ENCODE measurements around the gene RRP1B. TPM values are rescaled to one million over a fixed set of nuclear protein-coding genes. Genes with fewer than 3 reads are reported as not detected.

Gene RRP1B
- total and polyA plus RNA-seq, 9 of the 15 experiments (the other 6 are each of a cell fraction or from before 2014, with no cell fraction given), result 6.8 to 66.6 (median 41.9) TPM

DNA sequence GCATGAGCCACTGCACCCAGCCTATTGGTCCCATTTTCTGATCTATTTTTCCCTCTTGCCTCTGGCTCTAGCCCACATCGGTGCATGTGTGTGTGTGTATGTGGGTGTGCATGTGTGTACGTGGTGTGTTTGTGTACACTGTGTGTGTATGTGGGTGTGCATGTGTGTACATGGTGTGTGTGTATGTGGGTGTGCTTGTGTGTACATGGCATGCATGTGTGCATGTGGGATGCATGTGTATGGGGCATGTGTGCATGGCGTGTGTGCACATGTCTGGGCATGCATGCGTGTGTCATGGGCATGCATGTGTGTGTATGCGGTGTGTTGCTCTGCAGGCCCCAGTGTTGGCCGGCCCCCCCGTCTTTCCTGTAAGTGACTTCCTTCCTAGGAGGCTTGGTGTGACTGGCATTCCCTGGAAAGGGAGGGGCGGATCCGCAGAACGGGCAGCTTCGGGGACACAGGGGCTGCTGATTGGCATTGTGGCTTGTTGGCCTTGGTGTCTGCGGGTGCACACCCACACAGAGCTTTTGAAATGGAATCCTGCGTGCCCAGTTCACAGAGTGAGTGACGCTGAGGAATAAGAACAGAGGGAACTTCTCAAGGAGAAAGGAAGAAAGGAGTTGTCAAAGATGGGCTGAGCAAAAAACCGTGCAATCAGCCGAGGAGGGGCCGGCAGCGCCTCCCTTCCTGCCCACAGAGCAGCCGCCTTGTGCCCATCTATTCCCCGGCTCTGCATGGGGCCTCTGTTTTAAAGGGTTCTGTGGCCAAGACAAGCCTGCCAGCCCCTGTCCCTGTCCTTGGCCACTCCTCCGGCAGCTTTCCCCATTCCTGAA, 67.5 kb downstream of the RRP1B start:
- no peak overlapping the region for H3K4me3 ChIP-seq
- ATAC-seq, result no peak
- in situ Hi-C loops (cut with MboI) (no loop called here), intact Hi-C loops (cut with micrococcal nuclease) (loop anchor here (5.0 kb wide), 1 partner anchor 65 kb away; no protein-coding TSS in a partner anchor)
- no peak overlapping the region for H2AFZ ChIP-seq (ENCODE audit: low read depth, low read length)
- H4K20me1 ChIP-seq (replicated peaks; ENCODE audit: control insufficient read depth, insufficient read depth, low read length), result peaks cover 13% of the 10 kb centered on the region
- H3K9me3 ChIP-seq (replicated peaks; ENCODE audit: control insufficient read depth, insufficient read depth, low read depth, low read length), result no peaks in the 10 kb centered on the region
- H3K27me3 ChIP-seq (ENCODE audit: control insufficient read depth in 2 of 2, insufficient read depth in 2 of 2, low read length in 2 of 2), result no peaks in the 10 kb centered on the region
- no peak overlapping the region for H3K4me2 ChIP-seq (ENCODE audit: insufficient read depth, low read length)
- H3K79me2 ChIP-seq (ENCODE audit: control insufficient read depth, insufficient read depth, low read length), result peaks cover 92% of the 10 kb centered on the region
- H3K36me3 ChIP-seq (ENCODE audit: control insufficient read depth, insufficient read depth, low read length), result peaks cover 63% of the 10 kb centered on the region
- H3K9ac ChIP-seq (ENCODE audit: insufficient read depth in 1 of 2, low read depth in 2 of 2, low read length in 2 of 2), result peak overlapping the region in 1 of 2 experiments; percentile 95; a peak in 2 of 4 replicates
- CTCF ChIA-PET (ENCODE audit: low intra/inter-chr PET ratio), result no interaction called here
- H3K9me1 ChIP-seq (ENCODE audit: control insufficient read depth, insufficient read depth, low read length), result peaks cover 6% of the 10 kb centered on the region
- BruUV-seq (replicated peaks), result no TSS peak
- peak; percentile 35 for FAIRE-seq
- DNase-seq (ENCODE audit: extremely low read depth in 1 of 4, low spot score in 3 of 4), result no peak
- WGBS (ENCODE audit: insufficient coverage, low coverage, missing lambda C conversion rate), result 89% methylated on average over 19 of the region's 21 CpGs
- H3K27ac ChIP-seq (ENCODE audit: extremely low read depth, low read depth, low read length), result peak overlapping the region; percentile 79; the same call in 2 of the 3 replicates
- peaks cover 27 to 58% of the 10 kb centered on the region in 2 experiments for H3K4me1 ChIP-seq (replicated peaks in 1 of 2; ENCODE audit: control insufficient read depth in 2 of 2, insufficient read depth in 2 of 2, low read length in 2 of 2)
- POLR2A ChIA-PET, result interaction anchor here (0.5 to 2.7 kb wide), 6 partner anchors 7 to 262 kb away, joined by 3 to 26 read pairs (median 12); no protein-coding TSS in a partner anchor
- TF ChIP-seq, protein P1, sequence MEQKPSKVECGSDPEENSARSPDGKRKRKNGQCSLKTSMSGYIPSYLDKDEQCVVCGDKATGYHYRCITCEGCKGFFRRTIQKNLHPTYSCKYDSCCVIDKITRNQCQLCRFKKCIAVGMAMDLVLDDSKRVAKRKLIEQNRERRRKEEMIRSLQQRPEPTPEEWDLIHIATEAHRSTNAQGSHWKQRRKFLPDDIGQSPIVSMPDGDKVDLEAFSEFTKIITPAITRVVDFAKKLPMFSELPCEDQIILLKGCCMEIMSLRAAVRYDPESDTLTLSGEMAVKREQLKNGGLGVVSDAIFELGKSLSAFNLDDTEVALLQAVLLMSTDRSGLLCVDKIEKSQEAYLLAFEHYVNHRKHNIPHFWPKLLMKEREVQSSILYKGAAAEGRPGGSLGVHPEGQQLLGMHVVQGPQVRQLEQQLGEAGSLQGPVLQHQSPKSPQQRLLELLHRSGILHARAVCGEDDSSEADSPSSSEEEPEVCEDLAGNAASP (IDR thresholded peaks at IDR 0.05), result no peak
- TF ChIP-seq, protein P2, sequence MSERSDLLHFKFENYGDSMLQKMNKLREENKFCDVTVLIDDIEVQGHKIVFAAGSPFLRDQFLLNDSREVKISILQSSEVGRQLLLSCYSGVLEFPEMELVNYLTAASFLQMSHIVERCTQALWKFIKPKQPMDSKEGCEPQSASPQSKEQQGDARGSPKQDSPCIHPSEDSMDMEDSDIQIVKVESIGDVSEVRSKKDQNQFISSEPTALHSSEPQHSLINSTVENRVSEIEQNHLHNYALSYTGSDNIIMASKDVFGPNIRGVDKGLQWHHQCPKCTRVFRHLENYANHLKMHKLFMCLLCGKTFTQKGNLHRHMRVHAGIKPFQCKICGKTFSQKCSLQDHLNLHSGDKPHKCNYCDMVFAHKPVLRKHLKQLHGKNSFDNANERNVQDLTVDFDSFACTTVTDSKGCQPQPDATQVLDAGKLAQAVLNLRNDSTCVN (CRISPR knock-in tag; IDR thresholded peaks at IDR 0.05), result peak; percentile 21; the same call in 1 of the 2 replicates
- TF ChIP-seq, protein P3, sequence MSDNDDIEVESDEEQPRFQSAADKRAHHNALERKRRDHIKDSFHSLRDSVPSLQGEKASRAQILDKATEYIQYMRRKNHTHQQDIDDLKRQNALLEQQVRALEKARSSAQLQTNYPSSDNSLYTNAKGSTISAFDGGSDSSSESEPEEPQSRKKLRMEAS (CRISPR knock-in tag; IDR thresholded peaks at IDR 0.05), result peak; percentile 57; the same call in 1 of the 2 replicates
- TF ChIP-seq ZNF561 (CRISPR knock-in tag; conservative IDR thresholded peaks at IDR 0.05) (no peak), MTA1 (IDR thresholded peaks at IDR 0.05; ENCODE audit: borderline replicate concordance) (no peak), TARDBP (IDR thresholded peaks at IDR 0.05) (0 out of 2 replicates have a peak, but pooled peaks have one; percentile 78), GATAD2B (IDR thresholded peaks at IDR 0.05; ENCODE audit: borderline replicate concordance) (no peak), MAFK (IDR thresholded peaks at IDR 0.05; ENCODE audit: low read length) (no peak), ARID2 (IDR thresholded peaks at IDR 0.05) (peak; percentile 89), ZNF140 (CRISPR knock-in tag; IDR thresholded peaks at IDR 0.05) (no peak), TEAD1 (CRISPR knock-in tag; IDR thresholded peaks at IDR 0.05) (0 out of 4 replicates have a peak, but pooled peaks of 1 of the 2 experiments have one; percentile 51), ZNF224 (CRISPR knock-in tag; IDR thresholded peaks at IDR 0.05) (no peak), DNMT1 (IDR thresholded peaks at IDR 0.05) (no peak), PHF20 (IDR thresholded peaks at IDR 0.05; ENCODE audit: partially characterized antibody) (peak; percentile 81), NFRKB (IDR thresholded peaks at IDR 0.05; ENCODE audit: low read depth) (0 out of 2 replicates have a peak, but pooled peaks have one; percentile 49)
- TF ChIP-seq, protein P4, sequence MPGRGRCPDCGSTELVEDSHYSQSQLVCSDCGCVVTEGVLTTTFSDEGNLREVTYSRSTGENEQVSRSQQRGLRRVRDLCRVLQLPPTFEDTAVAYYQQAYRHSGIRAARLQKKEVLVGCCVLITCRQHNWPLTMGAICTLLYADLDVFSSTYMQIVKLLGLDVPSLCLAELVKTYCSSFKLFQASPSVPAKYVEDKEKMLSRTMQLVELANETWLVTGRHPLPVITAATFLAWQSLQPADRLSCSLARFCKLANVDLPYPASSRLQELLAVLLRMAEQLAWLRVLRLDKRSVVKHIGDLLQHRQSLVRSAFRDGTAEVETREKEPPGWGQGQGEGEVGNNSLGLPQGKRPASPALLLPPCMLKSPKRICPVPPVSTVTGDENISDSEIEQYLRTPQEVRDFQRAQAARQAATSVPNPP (IDR thresholded peaks at IDR 0.05; ENCODE audit: borderline replicate concordance, insufficient read depth, insufficient read length), result no peak

Measured in K562 (cell line).